HCT116 (cell line): Measurements from ENCODE around the gene DTD1.

Experiments used
- POLR2A ChIP-seq: IDR thresholded peaks from 2 replicates; pipeline ENCODE4 v1.7.0; 2011; ENCODE audit warnings: borderline replicate concordance; ENCODE audit not compliant: insufficient read depth, insufficient read length; ENCODE audit errors: extremely low read depth
- POLR2AphosphoS5 ChIP-seq: IDR thresholded peaks from 2 replicates; pipeline ENCODE4 v1.6.1; 2011; ENCODE audit warnings: mild to moderate bottlenecking, low read depth, low read length, moderate library complexity
- RAD21 ChIP-seq: IDR thresholded peaks from 2 replicates; pipeline ENCODE4 v1.6.1; 2012; ENCODE audit warnings: low read depth, mild to moderate bottlenecking
- SP1 ChIP-seq: IDR thresholded peaks from 2 replicates; pipeline ENCODE4 v1.6.1; 2012; ENCODE audit warnings: low read depth
- YY1 ChIP-seq: IDR thresholded peaks from 2 replicates; pipeline ENCODE4 v1.6.1; 2011; ENCODE audit warnings: low read length, low read depth, moderate library complexity, mild to moderate bottlenecking; ENCODE audit not compliant: insufficient replicate concordance; ENCODE audit errors: extremely low read depth
- ZNF274 ChIP-seq: fragments of 200-500 bp; sonication (Bioruptor generic); IDR thresholded peaks from 2 replicates; pipeline ENCODE4 v1.6.1; 2014; ENCODE audit warnings: mild to moderate bottlenecking, low read depth, low read length, inconsistent platforms
- TF ChIP-seq, protein P1 (sequence below), 3 experiments: fragments of 200-600 bp in 1 of 3; sonication (generic) in 1 of 3; IDR thresholded peaks in 2 of 3; conservative IDR thresholded peaks in 1 of 3; 2 replicates each; pipeline ENCODE4 v1.5.1; 2012 to 2017; ENCODE audit warnings: low read depth in 2 of 3, low read length in 2 of 3, antibody characterized with exemption in 1 of 3, borderline replicate concordance in 1 of 3, control low read depth in 1 of 3, mild to moderate bottlenecking in 1 of 3, mixed read lengths in 1 of 3, mixed run types in 1 of 3, moderate library complexity in 1 of 3; ENCODE audit not compliant: insufficient read depth in 1 of 3

DNA sequence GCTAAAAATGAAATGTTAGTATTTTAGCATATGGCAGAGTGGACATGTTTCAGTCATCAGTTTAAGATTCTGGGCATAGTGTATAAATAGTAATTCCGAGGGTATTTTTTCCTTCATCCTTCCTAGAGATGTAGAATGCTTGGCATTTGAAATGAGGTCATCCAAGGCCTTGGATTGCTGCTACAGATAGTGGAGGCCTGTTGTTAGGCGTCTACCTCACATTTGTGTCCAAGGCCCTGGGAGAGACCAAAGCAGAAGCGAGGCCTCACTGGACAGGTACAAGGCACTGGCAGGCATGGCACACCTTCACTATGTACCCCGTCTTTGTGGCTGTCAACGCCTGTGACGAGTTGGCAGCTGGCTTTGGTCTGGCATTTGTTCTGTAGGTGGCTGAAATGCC, 58.0 kb downstream of the DTD1 start:
- TF ChIP-seq, protein P1, sequence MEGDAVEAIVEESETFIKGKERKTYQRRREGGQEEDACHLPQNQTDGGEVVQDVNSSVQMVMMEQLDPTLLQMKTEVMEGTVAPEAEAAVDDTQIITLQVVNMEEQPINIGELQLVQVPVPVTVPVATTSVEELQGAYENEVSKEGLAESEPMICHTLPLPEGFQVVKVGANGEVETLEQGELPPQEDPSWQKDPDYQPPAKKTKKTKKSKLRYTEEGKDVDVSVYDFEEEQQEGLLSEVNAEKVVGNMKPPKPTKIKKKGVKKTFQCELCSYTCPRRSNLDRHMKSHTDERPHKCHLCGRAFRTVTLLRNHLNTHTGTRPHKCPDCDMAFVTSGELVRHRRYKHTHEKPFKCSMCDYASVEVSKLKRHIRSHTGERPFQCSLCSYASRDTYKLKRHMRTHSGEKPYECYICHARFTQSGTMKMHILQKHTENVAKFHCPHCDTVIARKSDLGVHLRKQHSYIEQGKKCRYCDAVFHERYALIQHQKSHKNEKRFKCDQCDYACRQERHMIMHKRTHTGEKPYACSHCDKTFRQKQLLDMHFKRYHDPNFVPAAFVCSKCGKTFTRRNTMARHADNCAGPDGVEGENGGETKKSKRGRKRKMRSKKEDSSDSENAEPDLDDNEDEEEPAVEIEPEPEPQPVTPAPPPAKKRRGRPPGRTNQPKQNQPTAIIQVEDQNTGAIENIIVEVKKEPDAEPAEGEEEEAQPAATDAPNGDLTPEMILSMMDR (IDR thresholded peaks at IDR 0.05 in 2 of 3, conservative IDR thresholded peaks at IDR 0.05 in 1 of 3; ENCODE audit: borderline replicate concordance in 1 of 3, insufficient read depth in 1 of 3, low read depth in 2 of 3, low read length in 2 of 3), result no peak
- TF ChIP-seq POLR2A (no peak), YY1 (no peak), SP1 (no peak), ZNF274 (no peak), POLR2AphosphoS5 (no peak), RAD21 (no peak)
